ENCODE measurements around the gene WDR5. TPM values are rescaled to one million over a fixed set of nuclear protein-coding genes. Genes with fewer than 3 reads are reported as not detected.

Gene WDR5
- polyA plus RNA-seq, 1 of the 3 experiments (the other 2 are of a cell fraction): 36.6 TPM

GRCh38 chr9:134188386-134189144 is 52.7 kb downstream of the WDR5 start:
- no peaks in the 10 kb centered on the region for H3K79me2 ChIP-seq (ENCODE audit: insufficient read depth)
- no peaks in the 10 kb centered on the region; a peak in 1 of 4 replicates for H3K4me1 ChIP-seq (ENCODE audit: control insufficient read depth in 1 of 2, insufficient read depth in 2 of 2, low read depth in 1 of 2, low read length in 1 of 2)
- TF ChIP-seq ELF1 (IDR thresholded peaks at IDR 0.05) (no peak), ZBTB33 (IDR thresholded peaks at IDR 0.05; ENCODE audit: borderline replicate concordance, low read depth) (no peak), FOSL2 (IDR thresholded peaks at IDR 0.05; ENCODE audit: borderline replicate concordance, low read depth) (no peak), USF2 (IDR thresholded peaks at IDR 0.05; ENCODE audit: borderline replicate concordance, low read depth, low read length) (no peak), MXI1 (IDR thresholded peaks at IDR 0.05; ENCODE audit: low read depth, low read length) (no peak)
- peaks cover 7% of the 10 kb centered on the region for H3F3A ChIP-seq (replicated peaks; ENCODE audit: insufficient read depth)
- peak; percentile 36 for DNase-seq
- H3K9me3 ChIP-seq: no peaks in the 10 kb centered on the region
- no peaks in the 10 kb centered on the region for H3K27me3 ChIP-seq (ENCODE audit: insufficient read depth)
- H4K20me1 ChIP-seq (ENCODE audit: insufficient read depth): no peaks in the 10 kb centered on the region
- H3K9ac ChIP-seq: no peak overlapping the region
- POLR2A ChIA-PET: no interaction called here
- no peak overlapping the region for H2AFZ ChIP-seq (ENCODE audit: low read depth)
- CTCF ChIA-PET: interaction anchor here (2.2 kb wide), 1 partner anchor 255 kb away, joined by 8 read pairs; no protein-coding TSS in a partner anchor
- H3K4me2 ChIP-seq: no peak overlapping the region
- WGBS (ENCODE audit: low lambda C conversion rate): 58% methylated on average over 9 of the region's 23 CpGs
- no peaks in the 10 kb centered on the region for H3K9me2 ChIP-seq
- H3K36me3 ChIP-seq (replicated peaks in 1 of 2; ENCODE audit: control insufficient read depth in 1 of 2, insufficient read depth in 2 of 2, low read length in 1 of 2): no peaks in the 10 kb centered on the region
- H3K4me3 ChIP-seq (ENCODE audit: low read depth in 2 of 2, low read length in 1 of 2): no peak overlapping the region
- no peak overlapping the region for H3K27ac ChIP-seq (ENCODE audit: low read depth in 2 of 2, low read length in 1 of 2)

- no peak overlapping the region for H3K9ac ChIP-seq
- no peaks in the 10 kb centered on the region for H3K27me3 ChIP-seq (ENCODE audit: insufficient read depth)
- no peaks in the 10 kb centered on the region for H3K9me2 ChIP-seq
- no peaks in the 10 kb centered on the region; a peak in 1 of 4 replicates for H3K4me1 ChIP-seq (ENCODE audit: control insufficient read depth in 1 of 2, insufficient read depth in 2 of 2, low read depth in 1 of 2, low read length in 1 of 2)
- H3K9me3 ChIP-seq: no peaks in the 10 kb centered on the region
- H3K79me2 ChIP-seq (ENCODE audit: insufficient read depth): no peaks in the 10 kb centered on the region
- 76% methylated on average over 15 of the region's 15 CpGs for WGBS (ENCODE audit: low lambda C conversion rate)
- POLR2A ChIA-PET: no interaction called here
- no peak overlapping the region for H2AFZ ChIP-seq (ENCODE audit: low read depth)
- no peaks in the 10 kb centered on the region for H3K36me3 ChIP-seq (replicated peaks in 1 of 2; ENCODE audit: control insufficient read depth in 1 of 2, insufficient read depth in 2 of 2, low read length in 1 of 2)
- no peak overlapping the region for H3K4me2 ChIP-seq
- no peak overlapping the region for H3K4me3 ChIP-seq (ENCODE audit: low read depth in 2 of 2, low read length in 1 of 2)
- CTCF ChIA-PET: interaction anchor here (1.4 to 2.2 kb wide), 2 partner anchors 14 to 254 kb away, joined by 4 to 8 read pairs; no protein-coding TSS in a partner anchor
- peak; percentile 36 for DNase-seq
- H4K20me1 ChIP-seq (ENCODE audit: insufficient read depth): no peaks in the 10 kb centered on the region
- no peak overlapping the region for H3K27ac ChIP-seq (ENCODE audit: low read depth in 2 of 2, low read length in 1 of 2)
- peaks cover 7% of the 10 kb centered on the region for H3F3A ChIP-seq (replicated peaks; ENCODE audit: insufficient read depth)
- no peak for TF ChIP-seq YY1 (IDR thresholded peaks at IDR 0.05; ENCODE audit: low read depth)
- TF ChIP-seq EZH2phosphoT487 (IDR thresholded peaks at IDR 0.05; ENCODE audit: borderline replicate concordance, low read depth): no peak
- TF ChIP-seq TCF12 (IDR thresholded peaks at IDR 0.05): no peak
- TF ChIP-seq PBX3 (IDR thresholded peaks at IDR 0.05): no peak
- no peak for TF ChIP-seq USF1 (IDR thresholded peaks at IDR 0.05; ENCODE audit: borderline replicate concordance, low read depth)
- TF ChIP-seq USF2 (IDR thresholded peaks at IDR 0.05; ENCODE audit: borderline replicate concordance, low read depth, low read length): no peak
- no peak for TF ChIP-seq NRF1 (IDR thresholded peaks at IDR 0.05; ENCODE audit: low read depth, low read length)
- no peak for TF ChIP-seq ZBTB33 (IDR thresholded peaks at IDR 0.05; ENCODE audit: borderline replicate concordance, low read depth)
- TF ChIP-seq NFIC (IDR thresholded peaks at IDR 0.05; ENCODE audit: borderline replicate concordance): no peak
- no peak for TF ChIP-seq RFX5 (IDR thresholded peaks at IDR 0.05; ENCODE audit: low read length)
- TF ChIP-seq FOXM1 (IDR thresholded peaks at IDR 0.05; ENCODE audit: low read depth): no peak
- no peak for TF ChIP-seq RCOR1 (IDR thresholded peaks at IDR 0.05; ENCODE audit: low read length)
- no peak for TF ChIP-seq POLR2AphosphoS5 (IDR thresholded peaks at IDR 0.05; ENCODE audit: low read depth, low read length)
- TF ChIP-seq FOSL2 (IDR thresholded peaks at IDR 0.05; ENCODE audit: borderline replicate concordance, low read depth): no peak
- no peak for TF ChIP-seq IRF3 (IDR thresholded peaks at IDR 0.05; ENCODE audit: low read depth, low read length)
Observed at GRCh38 chr9:134189145-134189469, 53.2 kb downstream of the WDR5 start.
